ENCODE measurements around the gene CHMP5. TPM values are rescaled to one million over a fixed set of nuclear protein-coding genes. Genes with fewer than 3 reads are reported as not detected.

The CHMP5 gene
- total RNA-seq, 2 donors from 2014 or later: 22.6 to 23.3 TPM

- no peaks in the 10 kb centered on the region for H3K9me3 ChIP-seq (ENCODE audit: control insufficient read depth, low read length, poor library complexity, severe bottlenecking)
- ATAC-seq (no peak), DNase-seq (no peak)
- Mint-ChIP-seq H3K4me3 (no peak overlapping the region), H3K27ac (no peak overlapping the region), H3K4me1 (peaks cover 7% of the 10 kb centered on the region), H3K27me3 (no peaks in the 10 kb centered on the region), H3K36me3 (ENCODE audit: low read depth) (peaks cover 18% of the 10 kb centered on the region)
Measured at GRCh38 chr9:33249983-33250382, 14.9 kb upstream of the CHMP5 start.

GRCh38 chr9:33250458-33250995 is 14.3 kb upstream of the CHMP5 start:
- Mint-ChIP-seq H3K4me1 (peaks cover 7% of the 10 kb centered on the region), H3K27ac (no peak overlapping the region), H3K27me3 (no peaks in the 10 kb centered on the region), H3K4me3 (no peak overlapping the region), H3K36me3 (ENCODE audit: low read depth) (peaks cover 18% of the 10 kb centered on the region)
- no peak for DNase-seq
- no peaks in the 10 kb centered on the region for H3K9me3 ChIP-seq (ENCODE audit: control insufficient read depth, low read length, poor library complexity, severe bottlenecking)
- no peak for ATAC-seq

GRCh38 chr9:33254211-33254610 is 10.6 kb upstream of the CHMP5 start:
- Mint-ChIP-seq H3K27ac (no peak overlapping the region), H3K36me3 (ENCODE audit: low read depth) (peaks cover 12% of the 10 kb centered on the region), H3K27me3 (no peaks in the 10 kb centered on the region), H3K4me3 (no peak overlapping the region), H3K4me1 (peaks cover 9% of the 10 kb centered on the region)
- DNase-seq (no peak), ATAC-seq (no peak)
- H3K9me3 ChIP-seq (ENCODE audit: control insufficient read depth, low read length, poor library complexity, severe bottlenecking): no peaks in the 10 kb centered on the region

- Mint-ChIP-seq H3K27ac (no peak overlapping the region), H3K36me3 (ENCODE audit: low read depth) (peaks cover 10% of the 10 kb centered on the region), H3K4me1 (peaks cover 7% of the 10 kb centered on the region), H3K4me3 (no peak overlapping the region), H3K27me3 (no peaks in the 10 kb centered on the region)
- DNase-seq (no peak), ATAC-seq (no peak)
- no peaks in the 10 kb centered on the region for H3K9me3 ChIP-seq (ENCODE audit: control insufficient read depth, low read length, poor library complexity, severe bottlenecking)
Measured at GRCh38 chr9:33255014-33255413, 9.8 kb upstream of the CHMP5 start.

- H3K9me3 ChIP-seq (ENCODE audit: control insufficient read depth, low read length, poor library complexity, severe bottlenecking): no peaks in the 10 kb centered on the region
- no peaks in the 10 kb centered on the region for H3K27me3 Mint-ChIP-seq
- peaks cover 12% of the 10 kb centered on the region for H3K36me3 Mint-ChIP-seq (ENCODE audit: low read depth)
- H3K4me3 Mint-ChIP-seq: no peak overlapping the region
- ATAC-seq: no peak
- H3K27ac Mint-ChIP-seq: no peak overlapping the region
- peaks cover 7% of the 10 kb centered on the region for H3K4me1 Mint-ChIP-seq
- no peak for DNase-seq
Measured at GRCh38 chr9:33255471-33255870, 9.4 kb upstream of the CHMP5 start.

GRCh38 chr9:33256236-33256635 is 8.6 kb upstream of the CHMP5 start:
- no peak for DNase-seq
- Mint-ChIP-seq H3K27ac (no peak overlapping the region), H3K36me3 (ENCODE audit: low read depth) (peaks cover 12% of the 10 kb centered on the region)

GRCh38 chr9:33257276-33257675 is 7.6 kb upstream of the CHMP5 start:
- Mint-ChIP-seq H3K4me3 (no peak overlapping the region), H3K27ac (no peak overlapping the region), H3K36me3 (ENCODE audit: low read depth) (peaks cover 12% of the 10 kb centered on the region), H3K4me1 (peaks cover 7% of the 10 kb centered on the region), H3K27me3 (no peaks in the 10 kb centered on the region)
- no peaks in the 10 kb centered on the region for H3K9me3 ChIP-seq (ENCODE audit: control insufficient read depth, low read length, poor library complexity, severe bottlenecking)
- DNase-seq (no peak), ATAC-seq (no peak)

More at GRCh38 chr9:33256236-33256635, 8.6 kb upstream of the CHMP5 start:
- H3K9me3 ChIP-seq (ENCODE audit: control insufficient read depth, low read length, poor library complexity, severe bottlenecking): no peaks in the 10 kb centered on the region
- Mint-ChIP-seq H3K4me3 (no peak overlapping the region), H3K4me1 (peaks cover 7% of the 10 kb centered on the region), H3K27me3 (no peaks in the 10 kb centered on the region)
- no peak for ATAC-seq

GRCh38 chr9:33260372-33260771 is 4.5 kb upstream of the CHMP5 start:
- Mint-ChIP-seq H3K4me3 (no peak overlapping the region), H3K27me3 (no peaks in the 10 kb centered on the region), H3K27ac (no peak overlapping the region), H3K4me1 (peaks cover 23% of the 10 kb centered on the region), H3K36me3 (ENCODE audit: low read depth) (peaks cover 5% of the 10 kb centered on the region)
- DNase-seq (no peak), ATAC-seq (no peak)
- no peaks in the 10 kb centered on the region for H3K9me3 ChIP-seq (ENCODE audit: control insufficient read depth, low read length, poor library complexity, severe bottlenecking)

GRCh38 chr9:33263131-33264002 is 1.5 kb upstream of the CHMP5 start:
- peak overlapping the region; percentile 97 for H3K27ac Mint-ChIP-seq
- DNase-seq: no peak
- H3K4me3 Mint-ChIP-seq: peak overlapping the region; percentile 97
- H3K4me1 Mint-ChIP-seq: peaks cover 39% of the 10 kb centered on the region
- no peaks in the 10 kb centered on the region for H3K27me3 Mint-ChIP-seq
- no peak for ATAC-seq
- H3K9me3 ChIP-seq (ENCODE audit: control insufficient read depth, low read length, poor library complexity, severe bottlenecking): no peaks in the 10 kb centered on the region
- peaks cover 13% of the 10 kb centered on the region for H3K36me3 Mint-ChIP-seq (ENCODE audit: low read depth)

- ATAC-seq (no peak), DNase-seq (peak; percentile 16 to 28 (median 27))
- H3K36me3 Mint-ChIP-seq (ENCODE audit: low read depth): peaks cover 13% of the 10 kb centered on the region
- no peaks in the 10 kb centered on the region for H3K9me3 ChIP-seq (ENCODE audit: control insufficient read depth, low read length, poor library complexity, severe bottlenecking)
- peaks cover 37% of the 10 kb centered on the region for H3K4me1 Mint-ChIP-seq
- H3K27me3 Mint-ChIP-seq: no peaks in the 10 kb centered on the region
- H3K4me3 Mint-ChIP-seq: peak overlapping the region; percentile 97
- H3K27ac Mint-ChIP-seq: peak overlapping the region; percentile 97
Measured at GRCh38 chr9:33264003-33264472, 811 bp upstream of the CHMP5 start.

GRCh38 chr9:33265211-33265865 is 489 bp downstream of the CHMP5 start:
- peaks cover 12% of the 10 kb centered on the region for H3K36me3 Mint-ChIP-seq (ENCODE audit: low read depth)
- H3K27me3 Mint-ChIP-seq: no peaks in the 10 kb centered on the region
- no peaks in the 10 kb centered on the region for H3K9me3 ChIP-seq (ENCODE audit: control insufficient read depth, low read length, poor library complexity, severe bottlenecking)
- peak overlapping the region; percentile 97 for H3K27ac Mint-ChIP-seq
- ATAC-seq: no peak
- peaks cover 37% of the 10 kb centered on the region for H3K4me1 Mint-ChIP-seq
- no peak for DNase-seq
- peak overlapping the region; percentile 97 for H3K4me3 Mint-ChIP-seq

GRCh38 chr9:33267151-33267767 is 2.4 kb downstream of the CHMP5 start:
- H3K4me1 Mint-ChIP-seq: peaks cover 43% of the 10 kb centered on the region
- DNase-seq (no peak), ATAC-seq (no peak)
- no peaks in the 10 kb centered on the region for H3K27me3 Mint-ChIP-seq
- no peaks in the 10 kb centered on the region for H3K9me3 ChIP-seq (ENCODE audit: control insufficient read depth, low read length, poor library complexity, severe bottlenecking)
- H3K36me3 Mint-ChIP-seq (ENCODE audit: low read depth): peaks cover 14% of the 10 kb centered on the region
- no peak overlapping the region for H3K4me3 Mint-ChIP-seq
- H3K27ac Mint-ChIP-seq: peak overlapping the region; percentile 97

- no peaks in the 10 kb centered on the region for H3K9me3 ChIP-seq (ENCODE audit: control insufficient read depth, low read length, poor library complexity, severe bottlenecking)
- H3K36me3 Mint-ChIP-seq (ENCODE audit: low read depth): peaks cover 18% of the 10 kb centered on the region
- no peaks in the 10 kb centered on the region for H3K27me3 Mint-ChIP-seq
- no peak overlapping the region for H3K27ac Mint-ChIP-seq
- peaks cover 33% of the 10 kb centered on the region for H3K4me1 Mint-ChIP-seq
- no peak for DNase-seq
- no peak for ATAC-seq
- H3K4me3 Mint-ChIP-seq: no peak overlapping the region
Measured at GRCh38 chr9:33270146-33270545, 5.3 kb downstream of the CHMP5 start.
